Measurements from ENCODE around the gene ZNRF1.
"Not testable (repeated sequence)": the region's sequence is repeated elsewhere in the genome, so short reads cannot be mapped to it uniquely, and the experiment has no call there.

ZNRF1 gene

DNA sequence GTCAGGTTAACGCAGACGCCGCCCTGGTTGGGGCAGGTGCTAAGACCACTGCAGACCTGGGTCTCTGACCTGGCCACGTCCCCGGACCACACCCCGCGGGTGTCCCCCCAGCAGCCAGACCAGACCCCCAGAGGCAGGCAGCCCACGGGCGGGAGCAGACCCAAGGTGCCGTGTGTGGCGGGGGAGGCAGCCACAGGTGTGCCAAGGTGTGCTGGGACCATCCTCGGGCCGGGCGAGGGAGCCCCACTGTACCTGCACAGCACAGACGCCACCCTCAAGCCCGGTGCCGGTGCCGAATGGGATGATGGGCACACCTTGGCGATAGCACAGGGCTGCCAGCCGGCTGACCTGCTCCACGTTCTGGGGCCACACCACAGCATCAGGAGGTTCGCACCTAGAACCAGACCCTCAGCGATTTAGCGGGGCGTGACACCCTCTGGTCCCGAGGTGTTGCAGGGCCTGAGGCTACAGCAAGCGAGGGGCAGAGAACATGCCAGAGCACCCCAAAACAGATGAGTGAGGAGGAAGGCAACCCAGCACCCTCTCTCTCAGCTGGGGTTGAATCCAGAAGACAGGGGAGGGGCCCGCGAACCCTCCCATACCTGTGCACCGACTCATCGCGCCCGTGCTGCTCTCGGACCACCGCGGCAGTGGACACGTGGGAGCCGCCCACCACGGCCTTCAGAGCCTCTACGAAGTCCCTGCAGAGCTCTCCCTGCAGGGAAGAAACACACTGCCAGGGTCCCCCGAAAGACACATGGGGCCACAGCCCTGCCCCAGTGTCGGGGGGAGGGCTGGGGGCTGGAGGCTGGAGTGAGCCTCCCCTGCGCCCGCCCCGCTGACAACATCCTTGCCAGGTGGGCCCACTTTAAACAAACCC, 116.4 kb downstream of the ZNRF1 start:
- DNase-seq (ENCODE audit: low spot score) = no peak

GRCh38 chr16:75116081-75116910, 117.5 kb downstream of the ZNRF1 start, which contains the start of gene LDHD:
TSS of gene LDHD (minus strand) at chr16:75116780. CDS start at chr16:75116720, 60 bp downstream.
- no peak for DNase-seq (ENCODE audit: low spot score)

- DNase-seq (ENCODE audit: low spot score) = no peak
Observed at GRCh38 chr16:75116911-75117245, 118.1 kb downstream of the ZNRF1 start.

DNA sequence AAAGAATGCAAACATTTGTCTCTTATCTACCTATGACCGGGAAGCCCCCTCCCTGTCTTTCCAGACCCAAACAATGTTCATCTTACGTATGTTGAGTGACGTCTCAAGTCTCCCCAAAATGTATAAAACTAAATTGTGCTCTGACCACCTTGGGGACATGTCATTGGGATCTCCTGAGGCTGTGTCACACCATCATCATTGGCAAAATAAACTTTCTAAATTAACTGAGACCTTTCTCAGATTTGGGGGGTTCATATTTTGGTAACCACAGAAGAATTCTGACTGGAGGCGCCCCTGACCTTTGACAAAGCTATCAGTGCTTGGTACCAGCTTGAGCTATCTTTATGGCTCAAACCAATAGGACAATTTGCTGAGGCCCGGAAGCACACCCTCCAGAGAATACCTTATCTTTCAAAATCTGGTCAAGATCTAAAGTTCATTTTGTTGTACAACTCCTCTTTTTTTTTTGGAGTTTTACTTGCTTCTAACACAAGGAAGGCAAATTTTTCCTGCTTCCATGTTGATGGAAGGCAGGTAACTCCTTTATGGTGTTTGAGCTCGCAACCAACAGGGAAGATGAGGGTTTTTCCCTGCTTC, 120.2 kb downstream of the ZNRF1 start:
- no peak for DNase-seq (ENCODE audit: low spot score)

DNA sequence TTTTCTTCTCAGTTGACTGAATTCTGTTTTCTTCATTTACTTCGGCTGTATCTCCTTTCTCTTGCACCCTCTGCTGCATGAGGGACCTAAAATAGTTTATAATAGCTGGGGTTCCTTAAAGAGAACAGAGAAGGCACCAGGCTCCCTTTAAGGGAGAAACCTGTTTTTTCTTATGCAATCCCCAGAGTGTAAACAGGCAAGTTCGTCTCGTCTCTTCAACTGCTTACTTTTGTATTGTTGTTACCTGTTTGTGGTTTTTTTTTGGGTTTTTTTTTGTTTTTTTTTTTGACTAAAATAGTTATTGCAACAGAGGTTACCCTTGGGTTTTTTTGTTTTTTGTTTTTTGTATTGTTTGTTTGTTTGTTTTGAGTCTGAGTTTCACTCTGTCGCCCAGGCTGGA, 121.4 kb downstream of the ZNRF1 start:
- no peak for DNase-seq (ENCODE audit: low spot score)

DNA sequence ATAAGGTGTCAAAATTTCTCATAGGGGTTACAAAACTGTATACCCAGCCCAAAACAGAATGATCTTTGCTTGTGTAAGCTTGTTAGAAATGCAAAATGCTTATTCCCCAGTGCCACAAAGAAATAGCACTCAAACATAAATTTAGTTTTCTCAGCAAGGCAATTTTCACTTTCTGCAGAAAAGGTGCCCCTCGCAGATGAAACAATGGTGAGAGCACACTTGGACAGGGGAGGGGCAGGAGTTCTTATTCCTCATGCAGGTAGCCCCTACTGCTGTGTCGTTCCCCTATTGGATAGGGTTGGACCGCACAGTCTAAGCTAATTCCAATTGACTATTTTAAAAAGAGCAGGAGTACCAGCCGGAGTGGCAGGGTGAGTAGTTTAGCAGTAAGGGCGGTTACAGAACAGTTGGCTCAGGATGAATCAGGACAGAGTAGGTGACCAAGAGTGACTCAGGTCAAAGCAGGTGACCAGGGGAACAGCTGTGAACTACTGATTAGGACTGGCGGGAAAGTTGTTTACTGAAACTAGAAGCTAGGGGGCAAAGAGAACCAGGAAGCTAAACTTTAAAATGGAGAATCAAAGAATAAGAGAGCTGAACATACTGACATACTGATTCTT, 123.2 kb downstream of the ZNRF1 start:
- DNase-seq (ENCODE audit: low spot score) = no peak

DNA sequence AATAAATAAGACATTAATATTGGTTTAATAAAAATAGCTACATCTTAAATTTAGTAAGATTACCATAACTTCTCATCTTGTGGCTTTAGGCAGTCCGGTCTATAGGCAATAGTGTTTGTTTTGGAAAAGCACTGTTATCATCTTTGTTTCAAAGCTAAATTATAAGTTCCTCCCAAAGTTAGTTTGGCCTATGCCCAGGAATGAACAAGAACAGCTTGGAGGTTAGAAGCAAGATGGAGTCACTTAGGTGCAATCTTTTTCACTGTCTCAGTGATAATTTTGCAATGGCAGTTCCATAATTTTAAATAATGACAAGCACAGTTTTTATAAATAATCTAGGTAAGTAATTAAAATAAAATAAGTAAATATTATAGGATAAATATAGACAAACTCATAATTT, 123.8 kb downstream of the ZNRF1 start:
- no peak for DNase-seq (ENCODE audit: low spot score)

DNA sequence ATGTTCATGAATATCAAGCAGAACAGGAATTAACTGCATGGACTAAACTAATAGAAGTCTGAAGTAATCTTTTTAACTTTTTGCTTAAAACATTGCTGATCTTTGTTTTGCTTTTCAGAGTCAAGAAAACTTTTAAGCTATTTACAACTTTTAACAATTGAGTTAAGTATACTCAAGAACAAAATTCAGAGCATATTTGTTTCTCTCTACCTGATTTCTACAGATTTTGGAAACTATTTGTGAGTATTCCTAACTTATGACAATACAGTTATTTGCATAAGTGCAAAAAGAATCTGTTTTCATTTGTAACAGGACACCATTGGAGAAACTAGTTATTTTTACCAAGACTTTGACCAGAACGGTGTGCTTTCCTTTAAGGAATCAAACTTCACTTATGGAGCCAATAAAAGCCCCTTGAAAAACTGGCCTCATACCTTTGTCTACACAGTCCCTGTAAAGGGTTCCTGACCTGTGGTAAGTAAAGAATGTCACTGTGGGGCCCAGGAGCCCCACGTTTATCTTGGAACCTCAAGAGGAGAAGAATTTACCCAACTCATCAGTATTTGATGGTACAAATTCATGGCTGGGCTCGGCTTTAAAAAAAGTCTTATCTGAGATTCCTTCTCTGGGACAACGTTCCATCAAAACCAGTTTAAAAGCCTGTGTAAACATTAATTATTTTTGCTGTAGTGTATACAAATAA, 129.0 kb downstream of the ZNRF1 start:
- DNase-seq (ENCODE audit: low spot score) = no peak

GRCh38 chr16:75129421-75130149, 130.8 kb downstream of the ZNRF1 start:
- DNase-seq (ENCODE audit: low spot score) = not testable (repeated sequence)

- DNase-seq (ENCODE audit: low spot score) = no peak
Observed at GRCh38 chr16:75130150-75130771, 131.4 kb downstream of the ZNRF1 start.

GRCh38 chr16:75131081-75131480, 132.3 kb downstream of the ZNRF1 start:
- DNase-seq (ENCODE audit: low spot score) = no peak

- DNase-seq (ENCODE audit: low spot score) = no peak
Observed at GRCh38 chr16:75138233-75138632, 139.4 kb downstream of the ZNRF1 start.

DNA sequence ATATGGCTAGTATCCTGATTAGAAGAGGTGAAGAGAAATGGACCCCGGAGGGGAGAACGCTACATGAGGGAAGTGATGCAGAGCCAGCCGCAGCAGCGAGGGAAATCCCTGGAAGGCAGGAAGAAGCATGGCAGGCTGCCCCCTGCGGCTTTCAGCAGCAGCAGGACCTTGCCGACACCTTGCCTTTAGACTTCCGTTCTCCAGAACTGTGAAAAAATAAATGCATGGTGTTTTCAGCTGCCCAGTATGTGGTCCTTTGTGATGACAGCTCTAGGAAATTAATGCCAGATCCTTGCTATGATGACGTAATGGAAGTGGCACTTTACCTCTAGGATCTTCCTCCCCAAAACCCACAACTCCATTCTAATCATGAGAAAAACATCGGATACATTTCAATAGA, 139.8 kb downstream of the ZNRF1 start:
- DNase-seq (ENCODE audit: low spot score) = no peak

DNA sequence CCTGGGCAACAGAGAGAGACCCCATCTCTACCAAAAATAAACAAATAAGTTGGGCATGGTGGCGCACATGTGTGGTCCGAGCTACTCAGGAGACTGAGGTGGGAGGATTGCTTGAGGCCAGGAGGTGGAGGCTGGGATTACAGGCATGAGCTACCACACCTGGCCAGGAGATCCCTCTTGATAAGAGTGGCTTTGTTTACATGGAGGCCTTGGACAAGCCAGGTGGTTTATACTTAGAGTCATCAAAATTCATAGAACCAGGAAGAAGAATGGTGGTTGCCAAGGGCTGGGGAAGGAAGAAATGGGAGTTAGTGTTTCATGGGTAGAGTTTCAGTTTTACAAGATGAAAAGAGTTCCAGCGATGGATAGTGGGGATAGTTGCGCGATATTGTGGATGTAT, 140.7 kb downstream of the ZNRF1 start:
- DNase-seq (ENCODE audit: low spot score) = no peak

- DNase-seq (ENCODE audit: low spot score) = no peak
Observed at GRCh38 chr16:75143941-75144340, 145.1 kb downstream of the ZNRF1 start.

- no peak for DNase-seq (ENCODE audit: low spot score)
Observed at GRCh38 chr16:75147968-75148310, 149.1 kb downstream of the ZNRF1 start.

DNA sequence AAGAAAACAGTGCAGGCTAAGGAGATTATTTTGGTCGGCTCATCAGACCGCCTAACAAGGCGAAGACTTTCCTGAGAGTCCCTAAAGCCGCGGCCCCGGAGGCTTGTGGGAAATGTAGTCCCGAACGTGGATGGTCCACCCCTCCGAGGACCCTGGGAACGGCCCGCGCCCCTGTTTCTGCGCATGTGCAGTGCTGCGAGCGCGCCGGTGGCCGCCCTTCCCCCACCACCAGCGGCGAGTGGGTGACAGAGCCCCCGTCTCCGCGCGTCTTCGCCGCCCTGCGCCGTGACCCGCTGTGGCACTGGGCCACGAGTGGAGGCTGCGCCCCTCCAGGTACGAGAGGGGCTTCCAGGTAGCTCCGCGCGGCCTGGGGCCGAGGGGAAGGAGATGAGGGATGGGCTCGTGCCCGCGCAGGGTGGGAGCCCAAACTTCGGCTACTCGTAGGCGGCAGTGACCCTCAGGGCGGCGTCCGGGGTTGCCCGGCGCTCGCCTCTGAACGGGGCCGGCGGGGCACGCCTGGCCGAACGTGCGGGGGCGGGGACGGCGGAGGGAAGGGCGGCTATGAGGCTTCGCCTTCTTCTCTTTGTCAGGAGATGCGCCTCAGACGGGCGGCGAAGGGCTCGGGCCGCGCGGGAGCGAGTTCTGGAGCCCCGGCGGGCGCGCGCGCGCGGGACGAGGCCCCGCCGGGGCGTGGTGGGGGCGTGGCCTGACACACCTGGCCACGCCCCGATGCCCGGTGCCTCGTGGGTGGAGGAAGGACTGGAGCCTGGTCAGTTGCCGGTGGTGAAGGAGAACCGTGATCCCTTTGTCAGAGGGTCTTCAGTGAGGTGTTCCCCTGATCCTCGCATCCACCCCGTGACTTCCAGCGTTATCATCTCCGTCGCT, 149.7 kb downstream of the ZNRF1 start, which contains the start of gene ZFP1:
Gene ZFP1, plus strand, starts transcription at position 214 of the 885 bp plus-strand sequence. CDS start 4,428 bp downstream, outside the sequence.
- peak; percentile 95 for DNase-seq (ENCODE audit: low spot score)

- DNase-seq (ENCODE audit: low spot score) = no peak
Observed at GRCh38 chr16:75151798-75152197, 153.0 kb downstream of the ZNRF1 start.

DNA sequence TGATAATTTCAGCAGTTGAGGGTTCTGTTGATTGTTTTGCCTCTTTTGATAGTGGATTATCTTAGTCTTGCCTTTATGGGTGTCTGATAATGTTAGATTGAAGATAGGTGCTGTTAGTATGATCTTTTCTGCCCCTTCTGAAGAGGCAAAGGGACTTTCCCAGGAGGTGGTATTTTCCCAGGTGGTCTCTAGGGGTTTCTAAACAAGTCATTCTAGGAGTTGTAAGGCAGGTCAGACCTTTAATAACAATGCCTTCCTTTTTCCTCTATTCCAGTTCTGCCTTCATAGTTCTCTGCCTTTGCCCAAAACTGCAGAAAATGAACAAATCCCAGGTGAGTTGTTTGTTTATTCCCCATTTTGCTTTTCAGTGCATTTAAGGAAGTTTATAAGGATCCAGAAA, 153.8 kb downstream of the ZNRF1 start:
- no peak for DNase-seq (ENCODE audit: low spot score)
